T-helper 17 cell (primary cell): ENCODE results near the gene GTF2H2. TPM values are rescaled to one million over a fixed set of nuclear protein-coding genes. Genes with fewer than 3 reads are reported as not detected.
"Not testable (repeated sequence)": the region's sequence is repeated elsewhere in the genome, so short reads cannot be mapped to it uniquely, and the experiment has no call there.

ENCODE experiments used
- ATAC-seq: fragments of 150-1000 bp; cut with Tn5 transposase; 2 replicates; pipeline ENCODE4 v1.10.0; 2021; ENCODE audit warnings: mild to moderate bottlenecking, moderate library complexity
- DNase-seq, 3 donors: peaks; one replicate each; pipeline versions ENCODE4 v3.0.0 to v3.0.0-alpha.2; 2020 to 2021
- H3K9me3 ChIP-seq: one replicate; pipeline ENCODE4 v1.7.0; 2013; ENCODE audit warnings: low read length, mild to moderate bottlenecking; ENCODE audit not compliant: control insufficient read depth, poor library complexity, severe bottlenecking
- H3K27ac Mint-ChIP-seq: one replicate; pipeline ENCODE4 v1.8.0; 2022; ENCODE audit warnings: mild to moderate bottlenecking, moderate library complexity, mixed read lengths
- H3K27me3 Mint-ChIP-seq: one replicate; pipeline ENCODE4 v1.8.0; 2022; ENCODE audit warnings: mixed read lengths
- H3K36me3 Mint-ChIP-seq: one replicate; pipeline ENCODE4 v1.8.0; 2022; ENCODE audit warnings: low read depth, mixed read lengths
- H3K4me1 Mint-ChIP-seq: one replicate; pipeline ENCODE4 v1.8.0; 2022; ENCODE audit warnings: mild to moderate bottlenecking, mixed read lengths
- H3K4me3 Mint-ChIP-seq: one replicate; pipeline ENCODE4 v1.8.0; 2022; ENCODE audit warnings: mild to moderate bottlenecking, moderate library complexity, mixed read lengths
- total RNA-seq, 4 donors: library from RNA in 2 of 4; stranded (reverse) in 2 of 4; gene quantifications; one replicate each; pipeline ENCODE4 v1.2.3 and lab custom pipeline; 2022 to 2026

Gene GTF2H2
- total RNA-seq, 2 donors from 2014 or later: 17.0 to 20.0 TPM

- H3K4me1 Mint-ChIP-seq, DNase-seq, H3K27me3 Mint-ChIP-seq, H3K36me3 Mint-ChIP-seq, H3K4me3 Mint-ChIP-seq, H3K9me3 ChIP-seq, H3K27ac Mint-ChIP-seq, ATAC-seq: not testable (repeated sequence)
These were observed 22.7 kb downstream of the GTF2H2 start for GRCh38 chr5:71044808-71045207.

DNA sequence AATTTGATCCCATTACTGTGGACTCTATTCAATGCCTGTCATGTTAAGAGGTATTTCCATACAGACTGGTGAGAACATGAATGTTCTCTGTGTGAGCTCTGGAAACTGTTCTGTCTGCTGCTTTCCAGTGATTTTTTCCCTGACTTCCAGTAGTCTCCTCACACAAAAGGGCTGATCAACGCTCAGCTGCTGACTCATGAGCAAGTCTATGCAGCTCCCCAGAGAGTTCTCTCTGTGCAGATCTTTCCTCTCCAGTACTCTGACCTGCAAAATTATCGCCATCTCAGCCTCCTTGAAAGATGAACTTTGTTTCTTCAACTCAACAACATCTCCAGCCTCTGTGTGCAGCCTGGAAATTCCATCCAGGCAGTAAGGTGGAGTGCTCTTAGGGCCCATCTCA is 23.3 kb downstream of the GTF2H2 start:
- not testable (repeated sequence) for H3K4me3 Mint-ChIP-seq, H3K36me3 Mint-ChIP-seq, H3K27me3 Mint-ChIP-seq, H3K9me3 ChIP-seq, H3K27ac Mint-ChIP-seq, DNase-seq, ATAC-seq, H3K4me1 Mint-ChIP-seq

- H3K4me3 Mint-ChIP-seq: not testable (repeated sequence)
These were observed 36.3 kb downstream of the GTF2H2 start for GRCh38 chr5:71031046-71031776.

GRCh38 chr5:71025289-71025953 is 42.1 kb downstream of the GTF2H2 start, which contains the start of gene NAIP:
TSS of gene NAIP (minus strand) at chr5:71025339. CDS start at chr5:71012915, 12,424 bp downstream.
- not testable (repeated sequence) for H3K36me3 Mint-ChIP-seq, H3K9me3 ChIP-seq, DNase-seq, H3K27ac Mint-ChIP-seq, H3K4me1 Mint-ChIP-seq, H3K4me3 Mint-ChIP-seq, H3K27me3 Mint-ChIP-seq, ATAC-seq

More at GRCh38 chr5:71031046-71031776, 36.3 kb downstream of the GTF2H2 start:
- DNase-seq, H3K4me1 Mint-ChIP-seq, H3K27me3 Mint-ChIP-seq, H3K36me3 Mint-ChIP-seq, H3K27ac Mint-ChIP-seq, H3K9me3 ChIP-seq: not testable (repeated sequence)
- peak; percentile 28 for ATAC-seq

GRCh38 chr5:71020643-71021042 is 46.8 kb downstream of the GTF2H2 start:
- DNase-seq, H3K4me3 Mint-ChIP-seq, H3K27me3 Mint-ChIP-seq, H3K9me3 ChIP-seq, ATAC-seq, H3K36me3 Mint-ChIP-seq, H3K4me1 Mint-ChIP-seq, H3K27ac Mint-ChIP-seq: not testable (repeated sequence)

DNA sequence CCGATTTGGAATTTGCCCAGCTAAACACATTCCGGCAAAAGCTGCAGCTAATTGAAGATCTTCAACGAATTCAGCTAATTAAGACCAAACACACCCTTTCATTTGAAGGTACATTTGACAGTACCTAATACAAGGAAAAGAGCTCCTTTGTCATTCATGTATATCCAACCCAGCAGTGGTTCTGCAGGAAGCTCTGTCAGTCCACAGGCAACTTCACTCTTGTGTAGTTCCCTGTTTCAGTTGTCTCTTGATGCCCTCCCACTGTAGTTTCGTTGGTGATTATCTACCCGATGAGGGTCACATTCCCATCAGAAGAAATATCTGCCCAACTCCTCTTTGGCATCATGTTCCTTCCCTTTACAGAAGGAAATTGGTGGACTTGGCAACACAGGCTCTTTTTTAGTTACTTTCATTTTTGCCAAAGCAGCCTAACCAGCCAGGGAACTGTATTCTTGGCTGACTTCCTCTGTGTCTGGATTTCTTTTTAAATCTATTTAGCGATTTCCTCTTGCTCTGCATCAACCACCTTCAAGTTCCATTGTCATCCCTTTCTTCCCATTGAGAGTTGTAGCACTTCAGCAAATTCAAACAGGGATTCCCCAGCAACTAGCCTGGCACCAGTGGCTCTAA is 49.0 kb downstream of the GTF2H2 start:
- not testable (repeated sequence) for H3K9me3 ChIP-seq, ATAC-seq, H3K27me3 Mint-ChIP-seq, H3K27ac Mint-ChIP-seq, H3K4me1 Mint-ChIP-seq, H3K4me3 Mint-ChIP-seq, H3K36me3 Mint-ChIP-seq, DNase-seq

GRCh38 chr5:71014176-71014575 is 53.3 kb downstream of the GTF2H2 start:
- ATAC-seq (no peak), DNase-seq (no peak)
- no peaks in the 10 kb centered on the region for H3K27me3 Mint-ChIP-seq
- no peaks in the 10 kb centered on the region for H3K36me3 Mint-ChIP-seq
- H3K9me3 ChIP-seq: no peaks in the 10 kb centered on the region
- no peaks in the 10 kb centered on the region for H3K4me1 Mint-ChIP-seq
- H3K27ac Mint-ChIP-seq: no peak overlapping the region
- H3K4me3 Mint-ChIP-seq: no peak overlapping the region

- Mint-ChIP-seq H3K27me3 (no peaks in the 10 kb centered on the region), H3K27ac (no peak overlapping the region), H3K4me3 (no peak overlapping the region), H3K36me3 (no peaks in the 10 kb centered on the region), H3K4me1 (no peaks in the 10 kb centered on the region)
- no peak for ATAC-seq
- no peak for DNase-seq
- H3K9me3 ChIP-seq: no peaks in the 10 kb centered on the region
These were observed 53.9 kb downstream of the GTF2H2 start for GRCh38 chr5:71013575-71013974.

DNA sequence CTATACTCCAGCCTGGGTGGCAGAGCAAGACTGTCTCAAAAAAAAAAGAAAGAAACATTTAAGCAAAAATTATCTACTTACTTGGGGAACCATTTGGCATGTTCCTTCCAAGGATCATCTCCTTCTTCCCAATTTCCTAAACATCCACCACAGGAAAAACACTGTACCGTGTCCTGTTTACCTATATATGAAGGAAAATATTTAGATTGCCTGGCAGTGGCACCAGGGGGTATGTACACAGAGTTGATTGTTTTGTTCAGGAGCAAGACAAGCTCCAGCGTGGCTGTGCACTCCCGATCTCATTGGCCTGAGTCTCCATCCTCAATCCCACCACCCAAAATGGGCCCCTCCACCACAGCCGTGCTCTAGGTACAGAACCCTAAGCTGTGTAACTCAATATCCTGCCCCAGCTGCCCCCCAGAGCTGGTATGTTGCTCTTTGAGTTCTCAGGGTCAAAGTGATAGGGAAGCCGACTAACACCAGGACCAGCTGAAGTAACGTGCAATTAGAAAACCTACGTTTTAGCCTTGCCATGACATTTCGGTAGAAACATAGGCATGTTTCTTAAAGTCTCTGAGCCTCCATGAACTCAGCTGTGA is 56.2 kb downstream of the GTF2H2 start:
- ATAC-seq (no peak), DNase-seq (no peak)
- H3K9me3 ChIP-seq: no peaks in the 10 kb centered on the region
- Mint-ChIP-seq H3K27ac (no peak overlapping the region), H3K36me3 (no peaks in the 10 kb centered on the region), H3K4me1 (no peaks in the 10 kb centered on the region), H3K27me3 (no peaks in the 10 kb centered on the region), H3K4me3 (no peak overlapping the region)

DNA sequence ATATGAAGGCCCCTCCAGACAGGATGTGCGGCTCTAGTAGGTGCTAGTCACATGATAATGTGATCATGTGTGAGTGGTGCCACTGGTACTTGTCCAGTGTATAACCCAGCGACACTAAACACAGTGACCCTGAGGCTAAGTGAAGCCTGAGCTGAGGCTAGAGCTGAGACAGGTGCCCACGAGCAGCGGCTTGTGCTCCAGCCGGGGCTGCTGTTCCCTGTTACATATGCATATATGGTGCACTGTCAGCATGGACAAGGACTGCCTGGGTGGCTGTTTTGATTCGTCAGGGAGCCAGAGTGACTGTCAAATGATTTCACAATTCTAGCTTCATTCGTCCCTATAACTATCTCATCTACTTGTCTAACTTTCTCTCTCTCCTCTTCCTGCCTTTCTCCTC is 60.5 kb downstream of the GTF2H2 start:
- not testable (repeated sequence) for H3K4me3 Mint-ChIP-seq, ATAC-seq, H3K9me3 ChIP-seq, H3K36me3 Mint-ChIP-seq, H3K27ac Mint-ChIP-seq, H3K4me1 Mint-ChIP-seq, H3K27me3 Mint-ChIP-seq, DNase-seq

Other genes starting within 250 kb of the GTF2H2 start
- gene SERF1A, start 167.0 kb downstream of the GTF2H2 start, total RNA-seq: 10 to 100 TPM; 10.1 to 10.5 TPM
- gene SMN1, start 142.6 kb downstream of the GTF2H2 start, total RNA-seq: 10 to 100 TPM; 41.4 to 65.6 TPM
- gene NAIP, start 42.3 kb downstream of the GTF2H2 start, total RNA-seq: 10 to 100 TPM; 21.0 to 24.1 TPM